Esophagus muscularis mucosa (tissue), 4 donors: Measurements from ENCODE around the gene PCNX2. TPM values are rescaled to one million over a fixed set of nuclear protein-coding genes. Genes with fewer than 3 reads are reported as not detected.

ENCODE experiments used
- DNase-seq: peaks from one replicate; pipeline ENCODE4 v3.0.0-alpha.2; 2017; ENCODE audit errors: extremely low spot score
- H3K27ac ChIP-seq, 4 donors: fragments of 200-600 bp; sonication (generic); replicated peaks in 1 of 4; 1 replicate in 3 of 4; 2 replicates in 1 of 4; pipeline ENCODE4 v1.5.1; 2016 to 2019; ENCODE audit warnings: mild to moderate bottlenecking in 1 of 4
- H3K27me3 ChIP-seq, 4 donors: fragments of 200-600 bp; sonication (generic); one replicate each; pipeline versions ENCODE4 v1.5.1 to v1.6.0; 2016 to 2019
- H3K36me3 ChIP-seq, 4 donors: fragments of 200-600 bp; sonication (generic); one replicate each; pipeline ENCODE4 v1.5.1; 2016 to 2019
- H3K4me1 ChIP-seq, 4 donors: fragments of 200-600 bp; sonication (generic); one replicate each; pipeline ENCODE4 v1.5.1; 2016 to 2019
- H3K4me3 ChIP-seq, 4 donors: fragments of 200-600 bp; sonication (generic); 1 replicate in 2 of 4; 2 replicates in 2 of 4; pipeline ENCODE4 v1.5.1; 2016 to 2019; ENCODE audit warnings: mild to moderate bottlenecking in 4 of 4, moderate library complexity in 1 of 4
- H3K9me3 ChIP-seq, 4 donors: fragments of 200-600 bp; sonication (generic); 1 replicate in 3 of 4; 2 replicates in 1 of 4; pipeline ENCODE4 v1.5.1; 2016 to 2019
- EP300 ChIP-seq: sonication (generic); formaldehyde crosslinking; IDR thresholded peaks from one replicate; pipeline ENCODE4 v1.6.1; 2017; ENCODE audit warnings: antibody characterized with exemption
- POLR2A ChIP-seq: fragments of 450-650 bp; IDR thresholded peaks from one replicate; pipeline ENCODE4 v1.6.1; 2017; ENCODE audit warnings: antibody characterized with exemption, moderate library complexity, mild to moderate bottlenecking, low read depth
- POLR2AphosphoS5 ChIP-seq, 2 donors: sonication (generic); formaldehyde crosslinking; IDR thresholded peaks; one replicate each; pipeline ENCODE4 v1.6.1; 2017; ENCODE audit warnings: antibody characterized with exemption in 2 of 2
- WGBS: methylation state at CpG from one replicate; pipeline ENCODE4 v1.1.5; 2018; 5-methylcytosine and 5-hydroxymethylcytosine counted together
- intact Hi-C: fragments of 100-400 bp; cut with DNase I; formaldehyde crosslinking; loops from one replicate; pipeline ENCODE4 v1.15.1; 2023
- total RNA-seq, 4 donors: library from RNA; depleted of rRNA; stranded (reverse); fragments of >200 nt; gene quantifications; one replicate each; pipeline versions ENCODE4 v1.1.0 to v1.2.1, GENCODE V29; 2016
- TF ChIP-seq, protein P1 (sequence below), 3 experiments: fragments of 200-600 bp in 2 of 3; fragments of 450-650 bp in 1 of 3; sonication (generic) in 2 of 3; IDR thresholded peaks; one replicate each; pipeline ENCODE4 v1.5.1; 2017 to 2019; ENCODE audit warnings: antibody characterized with exemption in 3 of 3, mild to moderate bottlenecking in 2 of 3, moderate library complexity in 1 of 3

The PCNX2 gene
- total RNA-seq, 4 donors from 2014 or later: 5.7 to 23.3 (median 7.9) TPM

DNA sequence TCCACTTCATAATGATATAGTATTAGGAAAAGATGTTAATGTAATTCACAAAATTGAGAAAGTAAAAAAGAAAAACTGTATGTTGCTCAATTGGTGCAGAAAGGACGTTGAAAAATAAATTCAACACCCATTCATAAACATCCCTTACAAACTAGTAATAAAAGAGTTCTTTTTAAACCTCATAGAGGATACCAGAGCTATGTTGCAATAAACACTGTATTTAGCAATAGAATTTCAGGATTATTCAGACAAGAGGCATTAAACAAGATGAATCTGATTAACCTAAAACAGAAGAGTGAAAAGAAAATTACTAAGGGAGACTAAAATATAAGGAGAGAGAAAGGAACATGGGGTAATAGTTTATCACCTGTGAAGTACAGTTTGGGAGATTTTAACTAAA, 190.3 kb downstream of the PCNX2 start:
- H3K27ac ChIP-seq: no peak overlapping the region
- no peak for DNase-seq
- intact Hi-C loops: no loop called here
- no peaks in the 10 kb centered on the region for H3K27me3 ChIP-seq
- no peaks in the 10 kb centered on the region for H3K9me3 ChIP-seq
- WGBS: 60% methylated on average over 1 of the region's 1 CpG
- TF ChIP-seq POLR2A: no peak
- TF ChIP-seq, protein P1, sequence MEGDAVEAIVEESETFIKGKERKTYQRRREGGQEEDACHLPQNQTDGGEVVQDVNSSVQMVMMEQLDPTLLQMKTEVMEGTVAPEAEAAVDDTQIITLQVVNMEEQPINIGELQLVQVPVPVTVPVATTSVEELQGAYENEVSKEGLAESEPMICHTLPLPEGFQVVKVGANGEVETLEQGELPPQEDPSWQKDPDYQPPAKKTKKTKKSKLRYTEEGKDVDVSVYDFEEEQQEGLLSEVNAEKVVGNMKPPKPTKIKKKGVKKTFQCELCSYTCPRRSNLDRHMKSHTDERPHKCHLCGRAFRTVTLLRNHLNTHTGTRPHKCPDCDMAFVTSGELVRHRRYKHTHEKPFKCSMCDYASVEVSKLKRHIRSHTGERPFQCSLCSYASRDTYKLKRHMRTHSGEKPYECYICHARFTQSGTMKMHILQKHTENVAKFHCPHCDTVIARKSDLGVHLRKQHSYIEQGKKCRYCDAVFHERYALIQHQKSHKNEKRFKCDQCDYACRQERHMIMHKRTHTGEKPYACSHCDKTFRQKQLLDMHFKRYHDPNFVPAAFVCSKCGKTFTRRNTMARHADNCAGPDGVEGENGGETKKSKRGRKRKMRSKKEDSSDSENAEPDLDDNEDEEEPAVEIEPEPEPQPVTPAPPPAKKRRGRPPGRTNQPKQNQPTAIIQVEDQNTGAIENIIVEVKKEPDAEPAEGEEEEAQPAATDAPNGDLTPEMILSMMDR (IDR thresholded peaks at IDR 0.05): no peak
- no peak for TF ChIP-seq EP300
- TF ChIP-seq POLR2AphosphoS5 (IDR thresholded peaks at IDR 0.05): no peak
- H3K36me3 ChIP-seq: no peaks in the 10 kb centered on the region
- peaks cover 0 to 9% (median 2%) of the 10 kb centered on the region in 4 donors for H3K4me1 ChIP-seq
- no peak overlapping the region for H3K4me3 ChIP-seq

DNA sequence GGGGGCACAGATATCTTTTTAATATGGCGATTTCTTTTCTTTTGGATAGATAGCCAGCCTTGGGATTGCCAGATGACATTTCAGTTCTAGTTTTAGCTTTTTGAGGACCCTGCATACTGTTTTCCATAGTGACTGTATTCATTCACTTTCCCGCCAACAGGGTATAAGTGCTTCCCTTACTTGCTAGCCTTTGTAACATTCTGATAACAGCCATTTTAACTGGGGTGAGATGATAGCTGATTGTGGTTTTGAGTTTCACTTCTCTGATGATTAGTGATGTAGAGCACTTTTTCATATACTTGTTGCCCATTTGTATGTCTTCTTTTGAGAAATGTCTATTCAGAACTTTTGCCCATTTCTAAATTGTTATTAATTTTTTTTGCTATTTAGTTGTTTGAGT, 193.2 kb downstream of the PCNX2 start:
- Histone ChIP-seq H3K9me3 (no peaks in the 10 kb centered on the region), H3K27me3 (no peaks in the 10 kb centered on the region), H3K4me3 (no peak overlapping the region), H3K27ac (no peak overlapping the region), H3K4me1 (peaks cover 0 to 19% (median 16%) of the 10 kb centered on the region in 4 donors), H3K36me3 (no peaks in the 10 kb centered on the region)
- DNase-seq: no peak
- TF ChIP-seq POLR2A (no peak), POLR2AphosphoS5 (IDR thresholded peaks at IDR 0.05) (no peak), EP300 (no peak)
- TF ChIP-seq, protein P1 (IDR thresholded peaks at IDR 0.05): no peak
- intact Hi-C loops: no loop called here
- WGBS: 89% methylated on average over 2 of the region's 2 CpGs

DNA sequence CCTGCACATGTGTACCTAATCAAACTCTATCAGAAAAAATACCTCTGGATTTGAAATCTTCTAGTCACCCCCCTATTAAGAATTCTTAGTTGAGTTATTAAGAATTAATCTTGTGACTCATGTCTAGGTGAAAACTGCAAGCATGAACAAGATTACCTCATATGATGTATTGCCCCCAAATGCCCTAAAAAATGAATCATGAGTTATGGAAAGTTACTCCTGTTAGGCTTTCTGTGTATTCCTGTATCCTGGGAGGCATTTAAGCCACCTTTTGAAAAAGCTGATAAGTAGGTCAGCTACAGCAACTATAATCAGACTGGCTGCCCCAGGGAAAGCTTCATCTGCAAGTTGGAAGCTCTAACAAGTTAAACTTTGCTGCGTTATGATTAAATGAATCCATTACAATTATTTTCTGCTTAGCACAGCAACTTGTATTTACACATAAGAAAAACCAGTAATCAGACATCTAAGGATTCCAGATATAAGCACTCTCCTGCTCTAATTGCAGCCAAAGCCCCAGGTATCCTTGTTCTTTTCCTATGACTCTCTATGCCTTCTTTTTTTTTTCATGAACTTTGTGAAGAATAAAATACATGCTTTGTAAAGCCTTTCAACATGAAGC, 197.5 kb downstream of the PCNX2 start:
- H3K4me3 ChIP-seq: no peak overlapping the region
- no peaks in the 10 kb centered on the region for H3K27me3 ChIP-seq
- WGBS: 43% methylated on average over 1 of the region's 1 CpG
- intact Hi-C loops: no loop called here
- no peak overlapping the region for H3K27ac ChIP-seq
- no peaks in the 10 kb centered on the region for H3K36me3 ChIP-seq
- peaks cover 0 to 29% (median 26%) of the 10 kb centered on the region in 4 donors for H3K4me1 ChIP-seq
- no peaks in the 10 kb centered on the region for H3K9me3 ChIP-seq
- TF ChIP-seq EP300: no peak
- TF ChIP-seq POLR2AphosphoS5 (IDR thresholded peaks at IDR 0.05): no peak
- TF ChIP-seq, protein P1 (IDR thresholded peaks at IDR 0.05): no peak
- no peak for TF ChIP-seq POLR2A
- DNase-seq: no peak

DNA sequence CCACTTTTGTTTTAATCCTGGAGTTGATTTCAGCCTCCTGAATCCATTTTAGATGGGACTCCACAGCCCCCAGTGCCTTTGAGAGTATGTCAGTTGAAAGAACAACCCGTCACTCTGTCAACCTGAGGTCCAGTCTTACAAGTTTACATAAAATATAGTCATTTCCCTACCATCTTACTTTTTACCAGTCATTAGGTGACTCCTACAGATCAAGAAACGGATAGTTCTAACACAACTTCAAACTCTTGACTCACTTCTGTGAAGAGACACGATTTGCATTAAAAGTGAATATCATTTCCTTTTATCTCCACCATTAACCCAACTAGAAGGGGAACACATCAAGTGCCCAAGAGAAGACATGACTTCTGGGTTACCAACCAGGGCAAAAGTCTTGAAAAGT, 198.0 kb downstream of the PCNX2 start:
- H3K4me1 ChIP-seq: peaks cover 0 to 29% (median 26%) of the 10 kb centered on the region in 4 donors
- no peak overlapping the region for H3K27ac ChIP-seq
- WGBS: 92% methylated on average over 3 of the region's 3 CpGs
- no peaks in the 10 kb centered on the region for H3K27me3 ChIP-seq
- no peaks in the 10 kb centered on the region for H3K36me3 ChIP-seq
- no peak for DNase-seq
- intact Hi-C loops: no loop called here
- TF ChIP-seq POLR2AphosphoS5 (IDR thresholded peaks at IDR 0.05) (no peak), POLR2A (no peak), EP300 (no peak)
- TF ChIP-seq, protein P1 (IDR thresholded peaks at IDR 0.05): no peak
- no peak overlapping the region for H3K4me3 ChIP-seq
- H3K9me3 ChIP-seq: no peaks in the 10 kb centered on the region

DNA sequence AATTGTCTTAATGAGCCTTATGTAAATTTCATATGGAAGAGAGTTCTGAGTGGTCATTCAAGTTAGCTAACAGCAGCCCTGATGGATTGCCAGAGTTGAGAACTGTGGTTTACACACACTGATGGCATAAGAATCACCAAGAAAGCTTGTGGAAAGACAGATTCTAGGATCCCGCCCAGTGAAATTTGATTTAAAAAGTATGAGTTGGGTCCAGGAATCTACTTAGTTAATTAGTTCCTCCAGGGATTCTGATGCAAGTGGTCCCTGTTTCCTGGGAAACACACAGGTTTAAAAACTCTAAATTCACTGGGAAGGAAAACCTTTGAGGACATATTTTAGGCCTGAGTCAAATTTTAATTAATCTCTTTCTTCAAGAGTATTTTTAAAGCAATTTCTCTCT, 200.8 kb downstream of the PCNX2 start:
- Histone ChIP-seq H3K4me1 (peaks cover 0 to 29% (median 26%) of the 10 kb centered on the region in 4 donors), H3K36me3 (no peaks in the 10 kb centered on the region), H3K27ac (no peak overlapping the region), H3K4me3 (no peak overlapping the region), H3K27me3 (no peaks in the 10 kb centered on the region), H3K9me3 (no peaks in the 10 kb centered on the region)
- DNase-seq: no peak
- intact Hi-C loops: no loop called here
- WGBS: 80% methylated on average over 1 of the region's 1 CpG
- TF ChIP-seq POLR2AphosphoS5 (IDR thresholded peaks at IDR 0.05) (no peak), EP300 (no peak), POLR2A (no peak)
- TF ChIP-seq, protein P1 (IDR thresholded peaks at IDR 0.05): no peak
